HepG2 (cell line): Measurements from ENCODE around the gene SLC10A1. TPM values are rescaled to one million over a fixed set of nuclear protein-coding genes. Genes with fewer than 3 reads are reported as not detected.

Source experiments
- ATAC-seq: fragments of 200-7000 bp; cut with Tn5 transposase; 3 replicates; pipeline ENCODE4 v1.9.1; 2020; ENCODE audit warnings: mild to moderate bottlenecking, moderate library complexity
- BruUV-seq: library from RNA; stranded (reverse); fragments of 400-500 nt; replicated peaks from 2 replicates; lab custom pipeline; 2021; lab: Mats Ljungman, UMichigan
- CTCF ChIA-PET: fragments of 300-600 bp; formaldehyde crosslinking; extraction: SDS; loops from one replicate; lab custom pipeline; 2021; ENCODE audit warnings: low total read pairs, inconsistent platforms, low intra/inter-chr PET ratio; lab: Yijun Ruan, JAX
- POLR2A ChIA-PET: fragments of 350-600 bp; sonication (Branson Sonifier 250); formaldehyde crosslinking; loops from one replicate; lab custom pipeline; 2020; ENCODE audit warnings: antibody characterized with exemption, inconsistent platforms; lab: Yijun Ruan, JAX
- DNase-seq: peaks from one replicate; pipeline ENCODE4 v3.0.0-alpha.2; 2015; ENCODE audit warnings: low spot score
- FAIRE-seq: peaks from 3 replicates; lab custom pipeline; 2011; peaks lifted over from hg19 to GRCh38; lab: Jason Lieb, UNC
- H2AFZ ChIP-seq: one replicate; pipeline ENCODE4 v1.6.1; 2011; ENCODE audit warnings: low read length, inconsistent platforms
- H3K27ac ChIP-seq: fragments of 300-600 bp; 3 replicates; pipeline ENCODE4 v1.8.0; 2011; ENCODE audit warnings: mixed run types, mild to moderate bottlenecking, mixed read lengths, low read length, inconsistent platforms; ENCODE audit not compliant: insufficient read depth; ENCODE audit errors: extremely low read length
- H3K27me3 ChIP-seq, 2 experiments: fragments of 200-600 bp in 1 of 2; 2 replicates in 1 of 2; 3 replicates in 1 of 2; pipeline versions ENCODE4 v1.6.0 to v1.8.0; 2011; ENCODE audit warnings: low read length in 2 of 2, mild to moderate bottlenecking in 2 of 2, moderate library complexity in 2 of 2, inconsistent platforms in 1 of 2; ENCODE audit not compliant: insufficient read depth in 2 of 2, control insufficient read depth in 1 of 2
- H3K36me3 ChIP-seq, 2 experiments: fragments of 200-600 bp in 1 of 2; replicated peaks in 1 of 2; 2 replicates in 1 of 2; 3 replicates in 1 of 2; pipeline versions ENCODE4 v1.5.1 to v1.8.0; 2011; ENCODE audit warnings: low read length in 2 of 2, inconsistent platforms in 1 of 2; ENCODE audit not compliant: insufficient read depth in 2 of 2, control insufficient read depth in 1 of 2
- H3K4me1 ChIP-seq: 2 replicates; pipeline ENCODE4 v1.5.1; 2012; ENCODE audit warnings: low read length, inconsistent platforms; ENCODE audit not compliant: insufficient read depth
- H3K4me2 ChIP-seq: 2 replicates; pipeline ENCODE4 v1.6.0; 2011; ENCODE audit warnings: low read depth, low read length, inconsistent platforms
- H3K4me3 ChIP-seq, 3 experiments: fragments of 200-600 bp in 1 of 3; sonication (generic), shearing (Covaris generic) in 1 of 3; replicated peaks in 1 of 3; 2 replicates each; pipeline ENCODE4 v1.5.1; 2011 to 2016; ENCODE audit warnings: low read length in 3 of 3, inconsistent platforms in 2 of 3, low read depth in 2 of 3, mild to moderate bottlenecking in 2 of 3, control low read depth in 1 of 3, mixed read lengths in 1 of 3; ENCODE audit not compliant: insufficient read depth in 1 of 3
- H3K79me2 ChIP-seq: one replicate; pipeline ENCODE4 v1.6.1; 2011; ENCODE audit warnings: low read length, inconsistent platforms; ENCODE audit not compliant: insufficient read depth
- H3K9ac ChIP-seq: 2 replicates; pipeline ENCODE4 v1.6.0; 2011; ENCODE audit warnings: mild to moderate bottlenecking, low read depth, low read length, inconsistent platforms; ENCODE audit not compliant: insufficient read depth
- H3K9me3 ChIP-seq: 2 replicates; pipeline ENCODE4 v1.5.1; 2012; ENCODE audit warnings: mild to moderate bottlenecking, low read length
- H4K20me1 ChIP-seq: 2 replicates; pipeline ENCODE4 v1.6.0; 2011; ENCODE audit warnings: inconsistent platforms, mild to moderate bottlenecking, low read length, moderate library complexity; ENCODE audit not compliant: insufficient read depth
- DRAP1 ChIP-seq: IDR thresholded peaks from 2 replicates; pipeline ENCODE4 v1.6.1; 2016; ENCODE audit warnings: missing genetic modification reagents, missing compliant biosample characterization
- KDM3A ChIP-seq: IDR thresholded peaks from 2 replicates; pipeline ENCODE4 v1.6.1; 2018; ENCODE audit warnings: low read depth, missing compliant biosample characterization
- MATR3 ChIP-seq: sonication (generic); formaldehyde crosslinking; IDR thresholded peaks from 2 replicates; pipeline ENCODE4 v1.4.0; 2020; ENCODE audit warnings: missing genetic modification reagents
- MAZ ChIP-seq, 2 experiments: sonication (generic) in 1 of 2; formaldehyde crosslinking in 1 of 2; IDR thresholded peaks; 2 replicates each; pipeline versions ENCODE4 v1.5.0 to v1.6.1; 2012 to 2020; ENCODE audit warnings: low read depth in 2 of 2, mild to moderate bottlenecking in 2 of 2, borderline replicate concordance in 1 of 2, improper control_type of control experiment in 1 of 2, low read length in 1 of 2, missing genetic modification reagents in 1 of 2, moderate library complexity in 1 of 2
- NFYC ChIP-seq: IDR thresholded peaks from 2 replicates; pipeline ENCODE4 v1.6.1; 2016; ENCODE audit warnings: missing genetic modification reagents, missing compliant biosample characterization
- PAXIP1 ChIP-seq: sonication (generic); formaldehyde crosslinking; conservative IDR thresholded peaks from 2 replicates; pipeline ENCODE4 v1.4.0; 2020; ENCODE audit warnings: mild to moderate bottlenecking, missing genetic modification reagents, moderate library complexity
- RELA ChIP-seq: sonication (generic); formaldehyde crosslinking; IDR thresholded peaks from 2 replicates; pipeline ENCODE4 v1.4.0; 2020; ENCODE audit warnings: missing genetic modification reagents
- TFDP2 ChIP-seq: sonication (generic); formaldehyde crosslinking; IDR thresholded peaks from 2 replicates; pipeline ENCODE4 v1.4.0; 2020; ENCODE audit warnings: missing genetic modification reagents
- ZBTB2 ChIP-seq: sonication (generic); formaldehyde crosslinking; IDR thresholded peaks from 2 replicates; pipeline ENCODE4 v1.8.0; 2022; ENCODE audit warnings: low read depth, missing genetic modification reagents
- ZEB1 ChIP-seq: IDR thresholded peaks from 2 replicates; pipeline ENCODE4 v1.6.1; 2012; ENCODE audit warnings: mild to moderate bottlenecking, low read depth, inconsistent platforms; ENCODE audit not compliant: insufficient replicate concordance
- ZFP82 ChIP-seq: sonication (generic); formaldehyde crosslinking; IDR thresholded peaks from 2 replicates; pipeline ENCODE4 v1.5.1; 2020; ENCODE audit warnings: mild to moderate bottlenecking, missing genetic modification reagents, borderline replicate concordance
- ZNF30 ChIP-seq: sonication (generic); formaldehyde crosslinking; IDR thresholded peaks from 2 replicates; pipeline ENCODE4 v1.5.0; 2020; ENCODE audit warnings: mild to moderate bottlenecking, missing genetic modification reagents
- ZNF33B ChIP-seq: sonication (generic); formaldehyde crosslinking; IDR thresholded peaks from 2 replicates; pipeline ENCODE4 v1.5.1; 2020; ENCODE audit warnings: mild to moderate bottlenecking, missing genetic modification reagents
- ZNF451 ChIP-seq: sonication (generic); formaldehyde crosslinking; IDR thresholded peaks from 2 replicates; pipeline ENCODE4 v1.5.0; 2020; ENCODE audit warnings: mild to moderate bottlenecking, missing genetic modification reagents
- ZNF556 ChIP-seq: sonication (generic); formaldehyde crosslinking; IDR thresholded peaks from 2 replicates; pipeline ENCODE4 v1.4.0; 2020; ENCODE audit warnings: mild to moderate bottlenecking, missing genetic modification reagents, borderline replicate concordance
- ZNF564 ChIP-seq: sonication (generic); formaldehyde crosslinking; IDR thresholded peaks from 2 replicates; pipeline ENCODE4 v1.8.1; 2023; ENCODE audit warnings: mild to moderate bottlenecking, missing genetic modification reagents
- WGBS: methylation state at CpG from one replicate; pipeline ENCODE4 v1.1.6; 2017; ENCODE audit warnings: low lambda C conversion rate; 5-methylcytosine and 5-hydroxymethylcytosine counted together
- in situ Hi-C: cut with HindIII; loops from 2 replicates; pipeline ENCODE4 v1.10.0; 2017; ENCODE audit warnings: low pct_unique_long_range_greater_than_20kb; ENCODE audit not compliant: extremely low pct_ligation_motif_present
- intact Hi-C: fragments of 100-400 bp; cut with micrococcal nuclease; formaldehyde crosslinking; loops from one replicate; pipeline ENCODE4 v1.10.0; 2022; ENCODE audit not compliant: unreplicated experiment
- polyA plus RNA-seq, 8 experiments: library from polyadenylated mRNA; depleted of rRNA in 3 of 8; stranded (reverse) in 7 of 8; unstranded in 1 of 8; fragments of >200 nt; fragmentation: Illumina TruSeq in 4 of 8; extraction: Trizol in 4 of 8; gene quantifications; 2 replicates each; pipeline versions ENCODE4 v1.2.1 to v1.2.3, GENCODE V29; 2011 to 2016; ENCODE audit warnings: low read depth in 4 of 8, missing spikeins in 1 of 8, mixed read lengths in 1 of 8; ENCODE audit not compliant: insufficient read depth in 1 of 8
- total RNA-seq, 5 experiments: library from RNA; depleted of rRNA; stranded (reverse); fragments of >200 nt; fragmentation: Illumina TruSeq; extraction: Trizol; gene quantifications; 2 replicates each; pipeline ENCODE4 v1.2.3, GENCODE V29; 2016; ENCODE audit warnings: low read depth in 1 of 5

SLC10A1 gene
- total and polyA plus RNA-seq, 2 of the 13 experiments (the other 11 are each of a cell fraction or from before 2014, with no cell fraction given): 0.17 TPM; not detected in 1

GRCh38 chr14:69797573-69798338 lies 715 bp upstream of the SLC10A1 start (continued):
- TF ChIP-seq DRAP1 (CRISPR knock-in tag): no peak
- no peak for TF ChIP-seq ZBTB2 (CRISPR knock-in tag)
- TF ChIP-seq ZNF564 (CRISPR knock-in tag): no peak
- no peak for TF ChIP-seq MATR3
- no peak for TF ChIP-seq ZFP82
- no peak for TF ChIP-seq TFDP2 (CRISPR knock-in tag)
- 0 out of 2 replicates have a peak, but pooled peaks have one; percentile 58 for TF ChIP-seq ZNF451
- TF ChIP-seq ZNF33B (CRISPR knock-in tag): 0 out of 2 replicates have a peak, but pooled peaks have one; percentile 43
- no peak for TF ChIP-seq ZNF556 (CRISPR knock-in tag)
- TF ChIP-seq, all 625 proteins: peak for 4

- no peak overlapping the region for H3K4me3 ChIP-seq
- intact Hi-C loops (no loop called here), in situ Hi-C loops (no loop called here)
- H3K36me3 ChIP-seq: no peaks in the 10 kb centered on the region
- no peaks in the 10 kb centered on the region for H3K27me3 ChIP-seq
- 75% methylated on average over 4 of the region's 4 CpGs for WGBS
- POLR2A ChIA-PET: interaction anchor here (3.5 kb wide), 1 partner anchor 28 kb away, joined by 17 read pairs; the partner anchor contains the start of gene SRSF5
- no peak for FAIRE-seq
- CTCF ChIA-PET: no interaction called here
- H3K4me2 ChIP-seq: no peak overlapping the region
- no peaks in the 10 kb centered on the region for H4K20me1 ChIP-seq
- ATAC-seq: no peak
- no peak overlapping the region for H3K27ac ChIP-seq
- H3K9me3 ChIP-seq: no peaks in the 10 kb centered on the region
- BruUV-seq: no TSS peak
- H3K9ac ChIP-seq: no peak overlapping the region
- no peaks in the 10 kb centered on the region for H3K79me2 ChIP-seq
- no peak overlapping the region for H2AFZ ChIP-seq
- peaks cover 73% of the 10 kb centered on the region for H3K4me1 ChIP-seq
- no peak for DNase-seq
- TF ChIP-seq ZEB1: no peak
- no peak for TF ChIP-seq KDM3A (CRISPR knock-in tag)
- no peak for TF ChIP-seq RELA (CRISPR knock-in tag)
- TF ChIP-seq PAXIP1 (CRISPR knock-in tag): no peak
- no peak for TF ChIP-seq NFYC (CRISPR knock-in tag)
- no peak for TF ChIP-seq MAZ (IDR thresholded peaks at IDR 0.05; ENCODE audit: borderline replicate concordance, low read depth, low read length)
- no peak for TF ChIP-seq MAZ (CRISPR knock-in tag; IDR thresholded peaks at IDR 0.05; ENCODE audit: low read depth)
- TF ChIP-seq ZNF30 (CRISPR knock-in tag): no peak
These were observed 1.4 kb downstream of the SLC10A1 start for GRCh38 chr14:69795691-69796090.
